ENCODE data around the gene DNAI2. TPM values are rescaled to one million over a fixed set of nuclear protein-coding genes. Genes with fewer than 3 reads are reported as not detected.

DNAI2 gene
- polyA plus RNA-seq, 1 experiment = not detected

- ChIA-PET POLR2A (no interaction called here), CTCF (no interaction called here)
- Histone ChIP-seq H3K4me3 (ENCODE audit: low read depth, low read length) (no peak overlapping the region), H3K27me3 (ENCODE audit: control insufficient read depth, insufficient read depth, low read length) (no peaks in the 10 kb centered on the region), H3K9me3 (ENCODE audit: control insufficient read depth, insufficient read depth, low read length) (no peaks in the 10 kb centered on the region), H3K27ac (ENCODE audit: low read depth, low read length) (no peak overlapping the region)
- no peak for DNase-seq (ENCODE audit: low read depth, low spot score)
- TF ChIP-seq CTCF (IDR thresholded peaks at IDR 0.05; ENCODE audit: low read depth, low read length) = no peak
Measured at GRCh38 chr17:74244548-74244947, 29.5 kb upstream of the DNAI2 start.

DNA sequence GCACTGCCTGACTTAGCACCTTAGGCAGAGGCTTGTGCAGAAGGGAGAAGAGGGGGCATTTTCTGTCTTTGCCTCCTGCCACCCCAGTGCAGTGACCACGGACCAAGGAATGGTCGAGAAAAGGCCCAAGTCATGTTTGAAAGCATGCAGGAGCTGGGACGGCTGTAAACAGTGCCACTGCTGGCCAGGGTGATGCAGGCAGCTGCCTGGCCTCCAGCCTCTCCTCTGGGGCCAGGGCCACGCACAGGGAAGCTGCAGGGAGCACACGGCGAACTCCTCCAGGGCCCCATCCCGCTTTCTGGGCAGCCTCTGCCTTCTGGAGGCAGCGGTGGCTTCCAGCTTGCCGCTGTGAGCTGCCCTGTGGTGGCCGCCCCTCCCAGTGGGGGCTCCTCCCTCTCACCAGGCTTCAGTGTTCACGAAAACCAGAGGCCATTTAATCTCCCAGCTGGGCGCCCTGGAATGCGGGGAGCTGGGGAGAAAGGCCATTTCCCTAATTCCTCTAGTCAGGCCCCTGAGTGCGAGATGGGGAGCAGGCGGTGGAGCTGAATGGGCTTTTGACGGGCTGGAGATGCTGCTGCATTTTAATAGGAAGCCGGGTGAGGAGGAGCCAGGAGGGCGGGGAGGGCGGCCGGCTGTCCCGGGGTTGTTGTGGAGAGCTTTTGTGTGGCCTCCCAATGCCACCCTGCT, 28.7 kb upstream of the DNAI2 start:
- no peak for TF ChIP-seq CTCF (IDR thresholded peaks at IDR 0.05; ENCODE audit: low read depth, low read length)
- H3K9me3 ChIP-seq (ENCODE audit: control insufficient read depth, insufficient read depth, low read length) = no peaks in the 10 kb centered on the region
- no peak overlapping the region for H3K4me3 ChIP-seq (ENCODE audit: low read depth, low read length)
- ChIA-PET POLR2A (no interaction called here), CTCF (no interaction called here)
- DNase-seq (ENCODE audit: low read depth, low spot score) = no peak
- H3K27me3 ChIP-seq (ENCODE audit: control insufficient read depth, insufficient read depth, low read length) = no peaks in the 10 kb centered on the region
- H3K27ac ChIP-seq (ENCODE audit: low read depth, low read length) = no peak overlapping the region

- DNase-seq (ENCODE audit: low read depth, low spot score) = no peak
- Histone ChIP-seq H3K27ac (ENCODE audit: low read depth, low read length) (no peak overlapping the region), H3K9me3 (ENCODE audit: control insufficient read depth, insufficient read depth, low read length) (no peaks in the 10 kb centered on the region), H3K27me3 (ENCODE audit: control insufficient read depth, insufficient read depth, low read length) (no peaks in the 10 kb centered on the region), H3K4me3 (ENCODE audit: low read depth, low read length) (no peak overlapping the region)
- no peak for TF ChIP-seq CTCF (IDR thresholded peaks at IDR 0.05; ENCODE audit: low read depth, low read length)
- CTCF ChIA-PET = no interaction called here
- POLR2A ChIA-PET = no interaction called here
Measured at GRCh38 chr17:74245871-74246270, 28.2 kb upstream of the DNAI2 start.

DNA sequence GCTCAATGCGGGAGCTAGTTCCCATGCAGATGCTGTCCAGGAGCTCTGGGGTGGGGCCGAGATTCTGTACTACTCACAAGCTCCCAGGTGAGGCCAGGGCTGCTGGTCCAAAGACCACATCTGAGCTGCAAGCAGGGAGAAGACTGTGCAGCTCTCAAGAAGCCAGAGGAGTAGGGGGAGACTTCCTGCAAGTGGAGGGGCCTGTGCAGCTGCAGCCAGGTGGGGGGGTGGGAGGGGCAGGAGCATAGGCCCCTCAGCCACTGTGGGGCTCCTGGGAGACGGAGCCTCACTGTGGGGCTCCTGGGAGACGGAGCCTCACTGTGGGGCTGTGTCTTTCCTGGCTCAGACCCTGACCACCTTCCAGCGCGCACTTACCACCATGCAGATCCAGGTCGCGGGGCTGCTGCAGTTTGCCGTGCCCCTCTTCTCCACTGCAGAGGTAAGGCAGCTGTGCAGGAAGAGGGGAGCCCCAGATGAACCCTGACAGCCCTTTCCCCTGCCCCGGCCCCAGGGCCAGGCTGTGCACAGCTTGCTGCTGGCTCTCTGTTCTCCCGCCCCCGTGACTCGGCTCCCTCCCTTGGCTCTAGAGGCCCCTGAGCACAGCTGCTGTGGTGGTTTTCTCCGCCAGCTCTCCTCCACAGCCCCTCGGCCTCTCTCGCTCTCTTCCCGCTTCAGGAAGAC, 24.3 kb upstream of the DNAI2 start:
- CTCF ChIA-PET = no interaction called here
- H3K27ac ChIP-seq (ENCODE audit: low read depth, low read length) = no peak overlapping the region
- no peak overlapping the region for H3K4me3 ChIP-seq (ENCODE audit: low read depth, low read length)
- no peaks in the 10 kb centered on the region for H3K27me3 ChIP-seq (ENCODE audit: control insufficient read depth, insufficient read depth, low read length)
- no peaks in the 10 kb centered on the region for H3K9me3 ChIP-seq (ENCODE audit: control insufficient read depth, insufficient read depth, low read length)
- no peak for TF ChIP-seq CTCF (IDR thresholded peaks at IDR 0.05; ENCODE audit: low read depth, low read length)
- no peak for DNase-seq (ENCODE audit: low read depth, low spot score)
- POLR2A ChIA-PET = no interaction called here

DNA sequence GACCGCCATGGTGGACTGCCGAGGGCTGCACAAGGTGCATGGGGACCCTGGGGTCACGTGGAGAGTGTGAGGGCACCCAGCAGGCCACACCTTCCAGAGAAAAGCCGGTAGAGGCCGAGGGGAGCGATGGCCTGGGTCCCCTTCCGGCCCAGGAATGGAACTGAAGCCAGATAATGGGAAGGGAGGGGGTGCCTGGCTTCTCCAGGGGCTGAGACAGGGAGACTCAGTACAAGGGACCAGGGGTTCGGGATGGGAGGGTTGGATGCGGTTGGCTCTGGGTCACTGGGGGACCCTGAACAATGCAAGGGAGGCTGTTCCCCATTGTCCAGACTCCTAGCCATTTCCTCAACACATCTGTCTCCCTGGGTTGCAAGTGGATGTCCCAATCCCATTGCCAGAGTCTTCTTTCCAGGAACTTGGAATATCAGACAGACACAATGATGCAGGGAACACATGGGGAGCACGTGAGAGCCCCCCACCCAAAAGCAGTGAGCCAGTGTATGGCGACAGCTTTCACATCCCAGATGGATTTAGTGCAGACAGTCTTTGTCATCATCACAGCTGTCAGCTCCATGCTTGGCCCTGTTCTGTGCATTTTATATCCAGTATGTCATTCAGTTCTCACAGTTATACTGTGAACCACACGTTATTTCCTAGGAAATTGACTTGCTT, 23.6 kb upstream of the DNAI2 start:
- ChIA-PET CTCF (no interaction called here), POLR2A (no interaction called here)
- Histone ChIP-seq H3K9me3 (ENCODE audit: control insufficient read depth, insufficient read depth, low read length) (no peaks in the 10 kb centered on the region), H3K27ac (ENCODE audit: low read depth, low read length) (no peak overlapping the region), H3K27me3 (ENCODE audit: control insufficient read depth, insufficient read depth, low read length) (no peaks in the 10 kb centered on the region), H3K4me3 (ENCODE audit: low read depth, low read length) (no peak overlapping the region)
- no peak for DNase-seq (ENCODE audit: low read depth, low spot score)
- no peak for TF ChIP-seq CTCF (IDR thresholded peaks at IDR 0.05; ENCODE audit: low read depth, low read length)
